ENCODE results near the gene AEN.
A peak's percentile ranks its signal among the peaks of the same experiment; 100 is the strongest.

AEN gene

GRCh38 chr15:88651136-88651732 lies 30.1 kb downstream of the AEN start:
- no peak for DNase-seq

GRCh38 chr15:88651971-88652370 lies 30.8 kb downstream of the AEN start:
- DNase-seq, result no peak

GRCh38 chr15:88652456-88653199 lies 31.5 kb downstream of the AEN start:
- DNase-seq, result no peak

GRCh38 chr15:88653200-88654064 lies 32.3 kb downstream of the AEN start:
- DNase-seq, result no peak

DNA sequence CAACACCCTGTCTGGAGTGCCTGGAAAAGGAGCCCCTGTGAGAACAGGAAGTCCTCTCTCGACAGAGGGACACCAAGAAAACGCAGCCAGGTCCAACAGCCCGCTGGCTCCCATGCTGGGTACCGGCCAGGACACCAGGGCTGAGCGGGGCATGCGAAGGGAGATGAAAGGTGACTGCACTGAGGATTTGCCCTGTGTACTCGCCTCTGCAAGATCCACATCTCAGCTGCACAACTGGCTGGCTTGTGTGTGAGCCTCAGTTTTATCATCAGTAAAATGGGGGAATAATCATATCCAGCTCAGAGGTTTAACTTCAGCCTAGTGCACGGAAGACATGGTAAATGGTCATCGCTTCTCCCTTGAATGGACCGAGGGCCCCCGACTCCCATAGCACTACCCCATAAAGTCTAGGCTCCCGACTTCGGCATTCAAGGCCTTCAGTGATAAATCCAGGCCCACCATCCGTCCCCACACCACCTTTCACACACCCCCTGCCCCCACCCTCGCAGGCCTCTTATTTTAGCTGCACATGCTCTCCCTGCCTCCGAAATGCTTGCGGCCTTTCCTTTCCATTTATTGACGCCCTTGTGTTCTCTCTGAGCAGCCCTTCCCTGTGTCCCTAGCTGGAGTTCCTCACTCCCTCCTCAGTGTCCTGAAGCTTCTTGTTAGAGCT lies 33.4 kb downstream of the AEN start:
- no peak for DNase-seq

- DNase-seq, result no peak
Observed at GRCh38 chr15:88655103-88655553, 34.0 kb downstream of the AEN start.

DNA sequence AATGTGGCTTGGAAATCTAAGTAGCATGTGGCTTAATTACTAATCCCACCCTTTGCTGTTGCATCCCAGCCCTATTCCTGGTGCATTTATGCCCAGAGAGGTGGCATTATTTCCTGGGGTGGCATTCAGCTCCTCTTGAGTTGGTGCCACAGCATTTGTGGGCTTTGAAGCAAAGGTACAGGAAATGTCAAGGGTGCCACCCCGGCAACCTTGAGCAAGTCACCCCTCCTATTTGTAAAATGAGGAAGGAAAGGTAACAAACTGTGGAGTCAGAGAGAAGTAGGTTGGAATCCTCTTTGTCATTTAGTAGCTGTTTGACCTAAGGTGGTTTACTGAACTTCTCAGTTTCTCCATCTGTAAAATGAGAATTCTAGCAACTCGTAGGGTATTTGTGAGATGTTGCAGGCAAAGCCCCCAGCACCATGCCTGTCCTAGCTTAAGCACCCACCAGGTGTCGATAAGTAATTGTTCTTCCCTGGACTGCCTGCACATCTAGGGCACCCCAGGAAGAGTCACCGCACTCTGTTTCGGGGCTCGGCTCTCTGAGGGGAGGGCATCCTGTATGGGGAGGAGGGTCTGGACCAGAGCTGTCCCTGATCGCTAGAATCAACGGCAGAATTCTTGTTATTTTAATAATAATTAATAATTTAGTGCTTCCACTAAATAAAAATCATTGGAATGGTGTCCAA lies 34.8 kb downstream of the AEN start:
- no peak for DNase-seq

GRCh38 chr15:88656760-88657221 lies 35.7 kb downstream of the AEN start:
- no peak for DNase-seq

GRCh38 chr15:88657326-88658069 lies 36.4 kb downstream of the AEN start:
- peak; percentile 6 for DNase-seq

DNA sequence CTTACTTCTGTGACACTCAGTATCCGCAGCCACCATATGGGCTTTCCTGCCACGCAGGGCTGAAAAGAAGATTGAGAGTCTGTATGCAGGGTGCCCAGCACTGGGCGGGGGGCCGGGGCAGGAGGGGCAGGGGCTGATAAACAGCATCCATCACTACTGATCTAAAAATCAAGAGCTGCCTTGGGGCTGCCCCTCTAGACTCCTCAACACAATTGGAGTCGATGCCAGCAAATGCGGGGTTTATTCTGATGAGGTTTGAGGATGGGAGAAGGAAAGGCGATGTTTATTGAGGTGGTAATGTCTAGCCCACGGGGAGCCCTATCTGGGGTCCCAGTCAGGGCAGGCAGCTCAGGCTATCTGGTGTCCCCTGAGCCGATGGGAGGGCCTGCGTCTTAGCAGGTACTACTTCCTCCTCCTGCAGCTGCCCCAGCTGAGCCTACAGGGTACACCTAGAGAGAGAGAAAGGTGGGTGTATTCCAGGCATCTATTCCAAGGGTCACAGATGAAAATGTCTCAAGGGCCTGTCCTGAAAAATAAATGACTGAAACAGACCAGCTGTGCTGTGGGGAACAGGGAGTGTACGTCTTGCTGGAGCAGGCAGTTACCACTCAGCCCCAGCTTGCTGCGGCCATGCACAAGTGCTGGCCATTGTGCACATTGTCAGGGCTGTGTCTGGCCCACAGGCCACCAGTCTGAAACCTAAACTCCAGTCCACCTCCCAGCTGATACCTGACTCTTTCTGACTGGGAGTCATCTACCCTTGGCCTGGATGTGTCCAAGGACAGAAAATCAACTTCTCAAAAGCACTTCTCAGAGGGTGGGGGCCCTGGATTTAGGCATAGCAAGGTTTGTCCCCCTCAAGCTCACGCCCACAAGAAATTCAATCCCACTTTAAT lies 37.2 kb downstream of the AEN start:
- no peak for DNase-seq

GRCh38 chr15:88658972-88659931 lies 38.1 kb downstream of the AEN start:
- no peak for DNase-seq

- DNase-seq, result no peak
Observed at GRCh38 chr15:88661041-88661700, 40.0 kb downstream of the AEN start.

DNA sequence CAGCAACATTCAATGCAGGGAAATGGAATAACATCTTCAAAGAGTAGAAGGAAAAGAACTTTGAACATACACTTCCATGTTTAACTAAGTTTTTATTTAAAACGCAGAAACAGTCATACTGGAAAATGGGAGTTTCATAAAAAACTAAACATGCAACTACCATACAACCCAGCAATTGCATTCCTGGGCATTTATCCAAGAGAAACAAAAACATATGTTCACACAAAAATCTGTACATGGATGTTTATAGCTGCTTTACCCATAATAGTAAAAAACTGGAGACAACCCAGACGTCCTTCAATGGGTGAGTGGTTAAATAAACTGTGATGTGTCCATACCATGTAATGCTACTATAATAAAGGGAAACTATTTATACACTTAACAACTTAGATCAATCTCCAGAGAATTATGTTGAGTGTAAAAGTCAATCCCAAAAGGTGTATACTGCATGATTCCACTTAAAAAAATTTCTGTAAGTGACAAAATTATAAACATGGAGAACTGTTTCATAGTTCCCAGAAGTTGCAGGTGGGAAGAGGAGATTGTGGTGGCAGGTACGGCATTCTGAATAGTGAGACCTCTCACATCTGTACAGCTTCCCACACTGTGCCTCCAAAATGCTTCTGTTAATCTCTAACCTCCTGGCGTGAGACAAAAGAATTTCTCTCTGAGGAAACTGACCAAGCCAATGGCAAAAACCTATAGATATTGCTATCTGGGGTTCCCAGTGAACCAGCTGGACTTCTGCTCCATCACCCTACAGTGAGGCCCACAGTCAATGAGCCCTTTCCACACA lies 40.8 kb downstream of the AEN start:
- DNase-seq, result no peak

GRCh38 chr15:88663141-88663621 lies 42.0 kb downstream of the AEN start:
- no peak for DNase-seq

- no peak for DNase-seq
Observed at GRCh38 chr15:88664151-88664778, 43.1 kb downstream of the AEN start.

DNA sequence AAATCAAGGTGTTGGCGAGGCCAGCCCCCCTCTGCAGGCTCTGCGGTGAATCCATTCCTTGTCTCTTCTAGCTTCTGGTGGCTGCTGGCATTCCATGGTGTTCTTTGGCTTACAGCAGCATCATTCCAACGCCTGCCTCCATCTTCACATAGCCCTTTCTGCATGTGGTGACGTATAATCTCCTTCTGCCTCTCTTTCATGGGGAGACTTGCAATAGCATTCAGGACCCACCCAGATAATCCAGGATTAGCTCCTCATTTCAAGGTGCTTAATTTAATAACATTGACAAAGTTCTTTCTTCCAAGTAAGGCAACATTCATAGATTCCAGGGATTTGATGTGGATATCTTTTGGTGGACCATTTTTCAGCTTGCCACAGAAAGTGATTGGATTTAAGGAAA lies 53.5 kb downstream of the AEN start:
- DNase-seq, result no peak

DNA sequence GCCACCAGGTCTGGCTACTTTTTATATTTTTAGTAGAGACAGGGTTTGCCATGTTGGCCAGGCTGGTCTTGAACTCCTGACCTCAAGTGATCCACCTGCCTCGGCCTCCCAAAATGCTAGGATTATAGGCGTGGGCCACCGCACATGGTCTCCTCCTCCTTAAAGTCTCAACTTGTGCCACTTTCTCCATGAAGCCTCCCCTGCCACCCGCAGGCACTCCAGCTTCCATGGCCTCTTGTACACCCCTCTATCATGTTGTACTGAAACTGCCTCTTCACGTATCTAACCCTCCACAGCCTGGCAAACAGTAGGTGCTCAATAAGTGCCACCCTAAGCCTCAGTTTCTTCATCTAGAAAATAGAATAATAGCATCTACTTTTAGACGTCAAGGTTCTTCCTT lies 57.6 kb downstream of the AEN start:
- DNase-seq, result no peak
